ENCODE data around the gene IPPK.

The IPPK gene

GRCh38 chr9:92631452-92632343 is 38.2 kb downstream of the IPPK start:
- TF ChIP-seq GATA3 (IDR thresholded peaks at IDR 0.05; ENCODE audit: low read depth, low read length) (no peak), GATA2 (IDR thresholded peaks at IDR 0.05; ENCODE audit: low read depth, low read length) (no peak)

GRCh38 chr9:92627651-92628050 is 42.3 kb downstream of the IPPK start:
- TF ChIP-seq GATA3 (IDR thresholded peaks at IDR 0.05; ENCODE audit: low read depth, low read length) (no peak), GATA2 (IDR thresholded peaks at IDR 0.05; ENCODE audit: low read depth, low read length) (no peak)

- TF ChIP-seq GATA3 (IDR thresholded peaks at IDR 0.05; ENCODE audit: low read depth, low read length): no peak
- no peak for TF ChIP-seq GATA2 (IDR thresholded peaks at IDR 0.05; ENCODE audit: low read depth, low read length)
Observed at GRCh38 chr9:92626484-92626883, 43.4 kb downstream of the IPPK start.

- TF ChIP-seq GATA3 (IDR thresholded peaks at IDR 0.05; ENCODE audit: low read depth, low read length) (no peak), GATA2 (IDR thresholded peaks at IDR 0.05; ENCODE audit: low read depth, low read length) (no peak)
Observed at GRCh38 chr9:92620845-92621244, 49.1 kb downstream of the IPPK start.

- TF ChIP-seq GATA2 (IDR thresholded peaks at IDR 0.05; ENCODE audit: low read depth, low read length): no peak
- TF ChIP-seq GATA3 (IDR thresholded peaks at IDR 0.05; ENCODE audit: low read depth, low read length): no peak
Observed at GRCh38 chr9:92619601-92620300, 50.2 kb downstream of the IPPK start.

GRCh38 chr9:92618633-92619225 is 51.2 kb downstream of the IPPK start:
- TF ChIP-seq GATA2 (IDR thresholded peaks at IDR 0.05; ENCODE audit: low read depth, low read length): no peak
- TF ChIP-seq GATA3 (IDR thresholded peaks at IDR 0.05; ENCODE audit: low read depth, low read length): no peak

- TF ChIP-seq GATA2 (IDR thresholded peaks at IDR 0.05; ENCODE audit: low read depth, low read length) (no peak), GATA3 (IDR thresholded peaks at IDR 0.05; ENCODE audit: low read depth, low read length) (no peak)
Observed at GRCh38 chr9:92617951-92618510, 51.9 kb downstream of the IPPK start.

- TF ChIP-seq GATA2 (IDR thresholded peaks at IDR 0.05; ENCODE audit: low read depth, low read length) (no peak), GATA3 (IDR thresholded peaks at IDR 0.05; ENCODE audit: low read depth, low read length) (no peak)
Observed at GRCh38 chr9:92617195-92617813, 52.6 kb downstream of the IPPK start.

- TF ChIP-seq GATA2 (IDR thresholded peaks at IDR 0.05; ENCODE audit: low read depth, low read length) (no peak), GATA3 (IDR thresholded peaks at IDR 0.05; ENCODE audit: low read depth, low read length) (no peak)
Observed at GRCh38 chr9:92616655-92617111, 53.2 kb downstream of the IPPK start.

- TF ChIP-seq GATA2 (IDR thresholded peaks at IDR 0.05; ENCODE audit: low read depth, low read length) (no peak), GATA3 (IDR thresholded peaks at IDR 0.05; ENCODE audit: low read depth, low read length) (no peak)
Observed at GRCh38 chr9:92616199-92616641, 53.7 kb downstream of the IPPK start.

- no peak for TF ChIP-seq GATA3 (IDR thresholded peaks at IDR 0.05; ENCODE audit: low read depth, low read length)
- no peak for TF ChIP-seq GATA2 (IDR thresholded peaks at IDR 0.05; ENCODE audit: low read depth, low read length)
Observed at GRCh38 chr9:92615790-92616189, 54.1 kb downstream of the IPPK start.

GRCh38 chr9:92614763-92615461 is 55.0 kb downstream of the IPPK start:
- TF ChIP-seq GATA3 (IDR thresholded peaks at IDR 0.05; ENCODE audit: low read depth, low read length) (no peak), GATA2 (IDR thresholded peaks at IDR 0.05; ENCODE audit: low read depth, low read length) (no peak)

- TF ChIP-seq GATA2 (IDR thresholded peaks at IDR 0.05; ENCODE audit: low read depth, low read length) (no peak), GATA3 (IDR thresholded peaks at IDR 0.05; ENCODE audit: low read depth, low read length) (no peak)
Observed at GRCh38 chr9:92614123-92614510, 55.8 kb downstream of the IPPK start.
